Rectal smooth muscle tissue (tissue), 1 donor: ENCODE measurements around the gene RPS23.

ENCODE experiments used
- H3K27ac ChIP-seq: one replicate; pipeline ENCODE4 v1.7.0; 2013; ENCODE audit warnings: low read depth, low read length, inconsistent platforms
- H3K27me3 ChIP-seq: one replicate; pipeline ENCODE4 v1.7.0; 2013; ENCODE audit warnings: low read length; ENCODE audit not compliant: control insufficient read depth, insufficient read depth
- H3K36me3 ChIP-seq: one replicate; pipeline ENCODE4 v1.7.0; 2013; ENCODE audit warnings: low read length; ENCODE audit not compliant: control insufficient read depth, insufficient read depth
- H3K4me1 ChIP-seq: one replicate; pipeline ENCODE4 v1.7.0; 2013; ENCODE audit warnings: low read length; ENCODE audit not compliant: control insufficient read depth, insufficient read depth
- H3K4me3 ChIP-seq: one replicate; pipeline ENCODE4 v1.7.0; 2013; ENCODE audit warnings: low read length
- H3K9ac ChIP-seq: one replicate; pipeline ENCODE4 v1.7.0; 2013; ENCODE audit warnings: low read length

Gene RPS23

DNA sequence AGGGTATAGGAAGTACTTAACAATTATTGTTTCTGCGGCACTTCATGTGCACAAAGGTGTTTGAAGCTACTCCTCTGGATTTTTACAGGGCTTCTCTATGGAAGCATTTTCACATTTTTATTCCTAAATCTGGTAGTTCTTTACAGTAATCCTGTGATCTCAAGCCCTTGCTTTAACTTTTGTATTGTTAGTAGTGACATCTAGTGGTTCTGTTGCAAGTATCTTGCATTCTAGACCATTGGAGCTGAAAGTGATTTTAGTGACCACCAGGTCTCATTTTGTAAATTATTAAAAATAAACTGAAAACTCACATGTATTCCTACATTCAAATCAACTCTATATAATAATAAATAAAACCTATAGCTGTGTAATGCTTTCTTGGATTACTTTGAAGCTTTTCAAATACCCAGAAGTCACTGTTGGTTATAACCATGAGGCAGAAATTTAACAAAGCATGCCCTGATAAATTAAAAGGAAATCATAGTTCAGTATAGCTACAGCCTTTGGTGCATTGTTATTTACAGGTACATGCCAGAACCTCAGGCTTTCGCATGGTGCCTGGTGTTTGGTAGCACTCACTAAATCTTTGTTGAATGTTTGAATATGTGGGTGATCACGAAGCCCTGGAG lies 18.9 kb downstream of the RPS23 start:
- Histone ChIP-seq H3K27me3 (no peaks in the 10 kb centered on the region), H3K4me1 (no peaks in the 10 kb centered on the region), H3K27ac (no peak overlapping the region), H3K9ac (no peak overlapping the region), H3K36me3 (no peaks in the 10 kb centered on the region), H3K4me3 (no peak overlapping the region)

DNA sequence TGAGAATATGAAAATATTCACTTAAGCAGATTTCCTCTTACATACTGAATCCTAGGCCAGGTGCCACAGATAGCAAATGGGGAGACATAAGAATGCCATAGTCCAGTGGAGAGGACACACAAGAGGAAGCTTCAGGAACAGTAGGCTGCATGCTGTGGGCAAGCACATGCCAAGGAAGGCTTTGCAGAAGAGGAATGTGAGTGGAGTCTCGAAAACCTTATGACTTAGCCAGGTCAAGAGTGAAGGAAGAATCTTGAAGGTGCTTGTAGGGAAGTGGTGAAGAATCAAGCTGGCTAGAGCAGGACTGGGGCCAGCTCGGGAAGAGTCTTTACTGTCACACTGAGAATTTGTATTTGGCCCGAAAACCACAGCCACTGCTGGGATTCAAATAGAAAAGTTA lies 20.4 kb downstream of the RPS23 start:
- no peak overlapping the region for H3K27ac ChIP-seq
- H3K9ac ChIP-seq = no peak overlapping the region
- no peaks in the 10 kb centered on the region for H3K36me3 ChIP-seq
- H3K4me1 ChIP-seq = no peaks in the 10 kb centered on the region
- no peak overlapping the region for H3K4me3 ChIP-seq
- no peaks in the 10 kb centered on the region for H3K27me3 ChIP-seq

DNA sequence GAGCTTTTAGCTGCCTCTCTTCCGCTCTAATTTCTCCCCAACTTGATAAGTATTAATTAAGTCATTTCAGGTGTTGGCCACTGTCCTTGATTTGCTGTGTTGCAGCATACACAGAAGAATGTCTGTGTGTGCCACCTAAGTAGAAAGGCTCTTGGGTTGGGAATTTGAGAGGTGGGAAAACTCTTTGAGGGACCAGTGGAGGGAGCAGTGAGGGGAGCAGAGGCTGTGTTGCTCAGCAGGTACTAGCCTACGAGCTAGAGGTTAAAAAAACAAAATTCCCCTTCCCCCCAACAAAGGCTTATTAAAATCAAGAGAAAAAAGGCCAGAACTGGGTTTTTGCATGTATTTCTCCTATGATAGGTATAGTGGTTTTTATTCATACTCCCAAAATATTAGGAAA lies 20.9 kb downstream of the RPS23 start:
- H3K27me3 ChIP-seq = no peaks in the 10 kb centered on the region
- no peaks in the 10 kb centered on the region for H3K4me1 ChIP-seq
- no peaks in the 10 kb centered on the region for H3K36me3 ChIP-seq
- H3K9ac ChIP-seq = no peak overlapping the region
- no peak overlapping the region for H3K27ac ChIP-seq
- no peak overlapping the region for H3K4me3 ChIP-seq

DNA sequence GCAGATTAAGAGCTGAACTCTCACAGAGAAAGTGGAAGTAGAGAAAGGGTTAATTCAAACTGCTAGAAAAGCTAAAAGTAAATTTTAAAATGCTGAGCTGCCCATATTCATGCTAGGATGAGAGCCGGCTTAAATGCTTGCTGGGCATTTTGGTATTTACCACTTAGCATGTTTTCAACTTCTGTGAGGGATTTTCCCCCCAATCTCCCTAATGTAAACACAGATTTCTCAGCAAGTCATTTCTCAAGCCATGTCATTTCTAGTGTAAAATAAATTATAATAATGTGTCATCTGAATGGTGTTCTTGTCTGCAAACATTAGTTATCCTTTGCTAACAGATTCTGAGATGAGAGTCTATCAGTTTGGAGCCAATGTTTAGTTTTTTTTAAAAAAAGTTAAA lies 22.3 kb downstream of the RPS23 start:
- Histone ChIP-seq H3K27ac (no peak overlapping the region), H3K9ac (no peak overlapping the region), H3K27me3 (no peaks in the 10 kb centered on the region), H3K36me3 (no peaks in the 10 kb centered on the region), H3K4me3 (no peak overlapping the region), H3K4me1 (no peaks in the 10 kb centered on the region)

DNA sequence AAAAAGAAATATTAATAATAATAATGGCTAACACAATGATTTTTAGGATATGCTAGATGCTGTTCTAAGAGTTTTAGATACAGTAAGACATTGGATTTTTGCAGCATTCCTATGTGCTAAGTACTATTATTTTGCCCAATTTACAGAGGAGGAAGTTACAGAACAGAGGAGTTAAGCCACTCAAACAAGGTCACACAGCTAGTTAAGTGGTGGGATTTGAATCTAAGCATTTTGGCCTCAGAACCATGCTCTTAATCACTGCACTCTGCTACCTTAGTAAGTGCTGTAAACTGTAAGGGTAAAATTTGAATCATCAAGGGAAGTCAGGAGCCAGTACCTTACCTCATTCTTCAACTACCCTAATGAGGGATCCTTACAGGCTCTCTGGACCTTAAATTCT lies 25.4 kb downstream of the RPS23 start:
- no peak overlapping the region for H3K4me3 ChIP-seq
- no peak overlapping the region for H3K27ac ChIP-seq
- no peaks in the 10 kb centered on the region for H3K27me3 ChIP-seq
- no peaks in the 10 kb centered on the region for H3K36me3 ChIP-seq
- H3K9ac ChIP-seq = no peak overlapping the region
- H3K4me1 ChIP-seq = no peaks in the 10 kb centered on the region

DNA sequence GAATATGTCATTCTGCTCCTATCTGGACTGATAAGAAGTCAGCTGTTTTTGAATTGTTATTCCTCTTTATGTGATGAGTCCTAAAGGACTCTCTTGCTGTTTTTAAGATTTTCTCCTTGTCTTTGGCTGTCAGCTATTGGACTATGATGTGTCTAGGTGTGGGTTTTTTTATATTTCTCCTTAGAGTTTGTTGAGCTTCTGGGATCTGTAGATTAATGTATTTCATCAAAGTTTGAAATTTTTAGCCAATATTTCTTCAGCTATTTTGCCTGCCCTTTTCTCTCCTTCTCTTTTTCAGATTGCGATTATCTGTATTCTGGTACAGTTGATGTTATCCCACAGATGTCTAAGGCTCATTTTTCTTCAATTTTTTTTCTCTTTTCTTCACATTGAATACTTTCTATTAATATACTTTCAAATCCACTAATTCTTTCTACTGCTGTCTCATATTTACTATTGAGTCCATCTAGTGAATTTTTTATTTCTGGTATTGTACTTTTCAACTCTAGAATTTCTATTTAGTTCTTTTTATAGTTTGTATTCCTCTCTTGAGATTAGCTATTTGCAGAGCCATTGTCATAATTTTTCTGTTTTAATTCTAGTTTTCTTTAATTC lies 31.1 kb downstream of the RPS23 start:
- Histone ChIP-seq H3K36me3 (no peaks in the 10 kb centered on the region), H3K27me3 (no peaks in the 10 kb centered on the region), H3K9ac (no peak overlapping the region), H3K4me1 (no peaks in the 10 kb centered on the region), H3K4me3 (no peak overlapping the region), H3K27ac (no peak overlapping the region)

DNA sequence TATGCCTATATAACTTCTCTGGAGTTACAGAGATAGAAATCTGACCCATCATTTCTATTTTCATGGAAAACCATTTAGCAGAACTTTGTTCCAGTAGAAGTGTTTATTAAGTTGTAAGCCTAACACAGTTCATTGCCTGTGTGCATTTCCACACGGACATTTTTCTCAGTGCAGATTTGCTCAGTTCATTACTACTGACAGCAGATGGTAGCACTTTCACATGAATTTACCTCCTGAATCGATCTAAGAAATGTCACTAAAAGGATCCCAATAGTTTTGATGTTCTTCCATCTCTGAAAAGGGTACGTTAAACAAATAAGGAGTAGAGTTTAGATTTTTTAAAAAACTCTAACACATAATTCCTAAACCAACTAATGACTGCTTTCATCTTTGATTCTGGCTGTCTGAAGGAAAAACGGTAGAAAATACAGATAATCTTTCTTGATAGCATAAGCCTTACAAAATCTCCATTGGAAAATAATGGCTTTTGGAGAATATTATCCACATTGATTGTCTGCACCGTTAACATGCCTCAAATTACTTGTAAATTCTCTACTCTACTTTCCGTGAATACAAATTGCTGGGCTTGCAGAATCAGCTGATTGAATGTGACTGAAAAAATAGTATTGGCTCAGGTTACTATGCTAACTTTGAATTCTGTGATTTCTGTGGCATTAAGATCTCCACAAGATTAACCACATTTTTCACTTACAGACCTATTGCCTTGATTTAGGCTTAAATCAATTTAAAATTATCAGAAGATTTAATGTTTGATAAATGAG lies 33.1 kb downstream of the RPS23 start:
- Histone ChIP-seq H3K27ac (no peak overlapping the region), H3K4me3 (no peak overlapping the region), H3K4me1 (no peaks in the 10 kb centered on the region), H3K9ac (no peak overlapping the region), H3K36me3 (no peaks in the 10 kb centered on the region), H3K27me3 (no peaks in the 10 kb centered on the region)

DNA sequence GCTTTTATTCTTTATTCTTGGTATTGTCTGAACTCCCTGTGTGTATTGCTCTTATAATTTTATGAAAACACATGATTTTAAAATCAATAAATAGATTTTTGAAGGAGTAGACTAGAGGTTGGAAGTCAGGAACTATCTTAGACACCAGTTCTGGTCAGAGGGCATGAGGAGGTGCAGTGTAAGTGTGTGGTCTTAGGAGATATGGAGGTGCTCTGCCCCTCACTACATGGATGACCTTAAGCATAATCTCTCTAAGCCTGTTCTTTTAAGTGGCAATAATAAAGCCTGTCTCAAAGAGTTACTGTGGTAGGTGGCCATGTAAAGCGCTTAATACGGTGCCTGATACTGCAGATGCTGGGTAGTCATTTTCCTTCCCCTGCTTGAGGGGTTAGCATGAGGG lies 34.0 kb downstream of the RPS23 start:
- Histone ChIP-seq H3K27me3 (no peaks in the 10 kb centered on the region), H3K27ac (no peak overlapping the region), H3K9ac (no peak overlapping the region), H3K4me1 (no peaks in the 10 kb centered on the region), H3K4me3 (no peak overlapping the region), H3K36me3 (no peaks in the 10 kb centered on the region)

DNA sequence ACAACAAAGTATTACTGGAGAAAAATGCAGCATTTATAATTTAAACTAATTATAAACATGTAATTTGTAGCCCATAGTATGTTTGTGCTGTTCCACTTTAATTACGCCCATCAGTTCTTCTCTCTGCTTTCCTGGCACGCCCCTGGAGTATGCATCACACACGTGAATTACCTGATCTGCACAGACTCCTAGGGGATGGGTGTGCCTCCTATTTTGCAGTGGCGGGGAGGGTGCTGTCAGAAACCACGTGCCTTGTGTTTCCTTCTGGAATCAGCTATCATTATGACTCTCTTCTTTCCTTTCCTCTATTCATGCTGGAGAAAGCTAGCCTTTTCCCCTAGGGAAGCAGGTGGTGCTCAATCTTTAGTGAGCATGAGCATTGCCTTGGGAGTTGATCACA lies 43.3 kb downstream of the RPS23 start:
- H3K4me1 ChIP-seq = no peaks in the 10 kb centered on the region
- H3K4me3 ChIP-seq = no peak overlapping the region
- no peak overlapping the region for H3K9ac ChIP-seq
- no peaks in the 10 kb centered on the region for H3K36me3 ChIP-seq
- no peak overlapping the region for H3K27ac ChIP-seq
- no peaks in the 10 kb centered on the region for H3K27me3 ChIP-seq

DNA sequence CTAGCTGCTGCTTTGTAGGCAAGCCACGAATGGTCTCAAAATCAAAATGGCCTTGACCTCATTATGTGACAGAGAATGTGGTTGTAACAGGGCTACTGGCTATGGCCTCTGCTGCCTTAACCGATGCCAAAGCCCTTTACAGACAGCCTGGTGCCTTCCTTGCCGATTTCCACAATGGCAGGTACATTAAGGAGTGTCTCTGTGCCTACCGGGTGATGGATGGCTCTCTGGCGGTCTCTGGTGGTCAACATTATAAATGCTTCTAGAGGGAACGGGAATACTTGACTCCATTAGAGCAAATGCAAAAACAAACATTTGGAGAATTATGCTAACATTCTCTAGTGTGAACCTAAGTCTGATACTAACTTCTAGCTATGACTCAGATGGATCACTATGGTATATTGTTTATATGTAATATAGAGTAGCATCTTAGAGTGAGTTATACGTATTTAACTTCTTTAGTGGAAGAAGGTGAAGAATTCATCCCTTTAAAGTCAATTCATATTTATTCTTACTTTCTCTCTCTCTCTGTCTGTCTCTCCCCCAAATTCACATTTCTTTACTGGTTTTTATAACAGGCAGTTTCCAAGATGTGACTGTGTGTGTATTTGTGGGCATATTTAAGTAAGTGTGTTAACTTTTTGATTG lies 52.5 kb downstream of the RPS23 start:
- H3K27ac ChIP-seq = no peak overlapping the region
- H3K4me1 ChIP-seq = no peaks in the 10 kb centered on the region
- no peak overlapping the region for H3K9ac ChIP-seq
- H3K27me3 ChIP-seq = no peaks in the 10 kb centered on the region
- H3K4me3 ChIP-seq = no peak overlapping the region
- H3K36me3 ChIP-seq = no peaks in the 10 kb centered on the region
